Dermis blood vessel endothelial cell (primary cell): Measurements from ENCODE around the gene DCLK1. TPM values are rescaled to one million over a fixed set of nuclear protein-coding genes. Genes with fewer than 3 reads are reported as not detected.
"Not testable (repeated sequence)": the region's sequence is repeated elsewhere in the genome, so short reads cannot be mapped to it uniquely, and the experiment has no call there.

ENCODE experiments used
- DNase-seq: peaks from one replicate; pipeline ENCODE4 v3.0.0; 2010
- total RNA-seq: library from RNA; depleted of rRNA; stranded (reverse); fragments of >200 nt; gene quantifications from 2 replicates; pipeline ENCODE4 v1.2.3, GENCODE V29; 2014

DCLK1 gene
- total RNA-seq, 1 donor from 2014 or later: 38.1 TPM

DNA sequence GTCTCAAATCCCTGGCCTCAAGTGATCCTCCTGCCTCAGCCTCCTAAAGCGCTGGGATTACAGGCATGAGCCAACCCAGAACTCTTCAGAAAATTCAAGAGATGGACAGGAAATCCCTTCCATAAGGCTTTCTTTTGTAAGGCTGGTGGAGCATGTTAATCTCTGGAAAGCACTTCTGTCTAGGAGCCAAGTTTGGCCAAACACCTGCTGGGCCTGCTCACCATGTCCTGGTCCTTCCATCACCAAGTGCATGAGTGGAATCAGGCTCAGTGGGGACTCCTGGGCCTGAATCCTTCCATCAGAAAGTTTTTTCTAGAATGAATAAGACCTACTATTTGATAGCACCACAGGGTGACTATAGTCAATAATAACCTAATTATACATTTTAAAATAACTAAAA is 148.0 kb downstream of the DCLK1 start:
- DNase-seq: no peak

DNA sequence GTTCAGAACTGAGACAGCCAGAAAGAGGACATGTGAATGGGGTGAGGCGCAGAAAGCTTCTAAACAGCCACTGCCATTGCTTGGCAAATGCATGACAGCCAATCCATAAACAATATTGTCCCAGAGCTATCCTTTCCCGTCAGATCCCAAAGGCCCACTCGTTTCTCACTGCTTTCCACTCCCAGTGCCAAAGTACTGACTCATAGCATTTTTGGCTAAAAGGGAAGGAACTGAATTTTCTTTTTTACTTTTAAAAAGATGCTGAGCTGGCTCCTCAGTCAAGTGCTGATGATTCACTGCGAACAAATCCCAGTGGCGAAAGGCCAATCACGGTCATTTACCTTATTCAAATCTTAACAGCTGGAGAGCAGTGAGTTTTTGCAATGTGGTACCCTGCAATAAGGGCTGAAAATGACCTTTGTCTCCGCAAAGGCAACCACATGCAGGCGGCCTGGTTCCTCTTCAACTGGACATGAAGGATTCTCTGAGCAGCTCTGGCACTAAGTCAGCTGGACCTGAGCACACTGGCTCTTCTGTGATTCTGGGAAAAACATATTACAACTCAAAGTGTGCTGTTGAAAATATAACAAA is 151.7 kb downstream of the DCLK1 start:
- peak; percentile 34 for DNase-seq

DNA sequence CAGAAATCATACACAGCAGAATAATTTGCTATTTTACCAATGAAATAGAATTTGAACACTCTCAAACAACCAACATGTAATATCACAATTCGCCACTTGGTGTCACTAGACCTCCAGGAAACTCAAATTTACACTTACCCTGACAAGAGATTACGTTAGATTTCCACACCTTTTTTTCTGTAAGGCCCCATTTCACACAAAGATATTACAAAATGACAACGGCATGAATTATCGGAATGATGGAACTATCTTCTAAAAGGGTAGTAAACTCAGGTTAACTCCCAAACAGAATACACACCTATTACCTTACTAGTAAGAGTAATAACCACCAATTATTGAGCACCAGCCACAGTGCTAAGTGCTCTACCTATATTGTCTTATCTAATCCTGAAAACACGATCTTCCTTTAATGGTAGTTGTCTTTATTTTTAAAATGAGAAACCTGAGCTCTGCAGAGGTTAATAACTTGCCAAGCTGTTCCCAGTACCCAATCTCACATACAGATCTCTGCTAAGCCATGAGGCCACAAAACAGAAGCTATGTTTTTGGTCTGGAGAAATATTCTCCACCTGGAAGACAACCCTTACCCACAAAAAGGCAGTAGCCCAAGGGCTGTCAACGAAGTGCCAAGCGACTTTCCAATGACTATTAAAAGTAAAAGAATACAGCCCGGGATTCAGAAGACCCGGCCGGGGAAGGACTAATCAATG is 152.4 kb downstream of the DCLK1 start:
- peak; percentile 81 for DNase-seq

DNA sequence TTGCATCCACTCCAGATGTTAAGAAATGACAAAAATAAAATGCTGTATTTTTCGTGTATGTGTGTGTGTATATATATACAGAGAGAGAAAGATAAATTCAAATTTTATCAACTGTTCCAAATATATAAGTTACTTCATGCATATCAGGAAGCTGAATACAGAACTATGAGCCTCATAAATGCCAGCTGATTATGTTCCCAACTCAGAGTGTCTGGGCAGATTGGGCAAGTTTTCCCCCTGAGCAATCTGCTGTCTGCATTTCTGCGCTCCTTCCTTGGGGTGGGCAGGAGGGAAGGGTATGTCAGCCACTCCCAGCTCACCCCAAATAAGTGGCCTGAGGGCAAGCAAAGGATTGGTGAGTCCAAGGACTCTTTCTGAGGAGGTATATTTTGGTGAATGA is 154.1 kb downstream of the DCLK1 start:
- no peak for DNase-seq

DNA sequence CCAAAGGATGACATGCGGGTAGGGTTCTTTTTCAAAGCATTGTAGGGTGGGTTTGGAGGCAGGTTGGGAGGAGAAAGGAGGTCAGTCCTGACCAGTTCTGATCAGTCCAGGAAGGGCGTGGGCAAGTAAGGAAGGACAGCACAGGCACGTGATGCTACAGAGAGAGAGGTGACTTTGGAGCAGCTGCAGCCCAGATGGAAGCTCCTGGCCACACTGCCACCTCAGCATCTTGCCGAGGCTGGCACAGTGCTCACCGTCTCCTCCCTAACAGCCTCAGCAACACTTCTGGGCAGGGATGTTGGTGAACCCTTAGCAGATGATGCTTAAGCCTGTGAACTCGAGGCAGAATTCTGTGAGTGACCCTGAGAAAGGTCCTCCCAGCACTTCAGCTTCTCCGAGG is 155.1 kb downstream of the DCLK1 start:
- DNase-seq: no peak

DNA sequence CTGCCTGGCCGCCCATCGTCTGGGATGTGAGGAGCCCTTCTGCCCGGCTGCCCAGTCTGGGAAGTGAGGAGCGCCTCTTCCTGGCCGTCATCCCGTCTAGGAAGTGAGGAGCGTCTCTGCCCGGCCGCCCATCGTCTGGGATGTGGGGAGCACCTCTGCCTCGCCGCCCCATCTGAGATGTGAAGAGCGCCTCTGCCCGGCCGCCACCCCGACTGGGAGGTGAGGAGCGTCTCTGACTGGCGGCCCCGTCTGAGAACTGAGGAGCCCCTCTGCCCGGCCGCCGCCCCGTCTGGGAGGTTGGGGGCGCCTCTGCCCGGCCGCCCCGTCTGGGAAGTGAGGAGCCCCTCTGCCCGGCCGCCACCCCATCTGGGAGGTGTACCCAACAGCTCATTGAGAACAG is 164.2 kb downstream of the DCLK1 start:
- DNase-seq: not testable (repeated sequence)

DNA sequence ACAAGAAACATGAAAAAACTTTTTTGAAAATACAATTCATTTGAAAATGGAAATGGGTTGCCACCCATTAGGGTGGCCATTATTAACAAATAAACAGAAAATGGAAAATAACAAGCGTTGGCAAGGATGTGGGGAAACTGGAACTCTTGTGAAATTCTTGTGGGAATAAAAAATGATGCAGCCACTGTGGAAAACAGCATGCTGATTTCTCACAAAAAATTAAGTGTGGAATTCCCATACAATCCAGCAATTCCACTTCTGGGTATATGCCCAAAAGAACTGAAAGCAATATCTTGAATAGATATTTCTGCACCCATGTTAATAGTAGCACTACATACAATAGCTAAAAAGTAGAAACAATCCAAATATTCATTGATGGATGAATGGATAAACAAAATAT is 165.2 kb downstream of the DCLK1 start:
- no peak for DNase-seq

DNA sequence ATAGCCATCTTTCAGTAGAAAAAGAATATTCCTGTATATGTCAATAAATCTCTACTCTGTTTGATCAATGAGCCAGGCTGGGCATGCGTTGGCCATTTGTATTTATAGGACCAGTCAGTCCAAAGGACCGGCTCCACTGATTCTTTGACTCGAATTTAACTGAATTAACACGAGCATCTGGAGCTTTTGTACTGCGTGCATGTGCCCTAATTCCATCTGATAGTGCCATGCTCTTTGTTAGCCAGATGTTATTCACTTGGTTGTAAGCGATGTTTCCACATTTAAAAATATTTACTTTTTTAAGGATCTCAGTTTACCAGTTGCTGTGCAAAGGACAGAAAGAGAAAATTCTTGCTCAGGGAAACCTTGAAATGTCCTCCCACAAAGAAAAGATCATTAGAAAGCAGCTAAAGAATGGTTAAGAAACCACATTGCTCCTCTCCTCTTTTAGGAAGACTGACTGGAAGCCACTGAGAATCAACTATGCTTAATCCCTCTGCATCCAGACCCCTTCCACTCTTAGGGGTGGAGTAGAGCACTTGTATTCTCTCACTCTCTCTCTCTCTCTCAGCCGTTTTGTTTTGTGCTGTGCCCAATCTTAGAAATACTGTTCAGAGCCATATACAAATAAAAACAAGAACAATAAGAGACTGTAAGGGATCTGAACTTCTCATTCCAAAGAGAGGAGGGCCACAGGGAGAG is 165.8 kb downstream of the DCLK1 start:
- no peak for DNase-seq

DNA sequence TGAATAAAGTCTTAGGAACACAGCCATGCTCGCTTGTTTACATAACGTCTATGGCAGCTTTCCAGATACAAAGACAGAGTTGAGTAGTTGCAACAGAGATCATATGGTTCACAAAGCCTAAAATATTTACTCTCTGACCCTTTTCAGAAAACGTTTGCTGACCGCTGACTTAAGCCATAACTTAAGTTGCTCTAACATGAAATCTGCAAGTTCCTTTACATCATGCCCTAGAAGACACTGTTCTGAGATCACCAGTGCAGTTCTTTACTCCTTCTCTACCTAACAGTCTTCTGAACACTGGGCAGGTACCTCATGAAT is 166.4 kb downstream of the DCLK1 start:
- DNase-seq: peak; percentile 7

DNA sequence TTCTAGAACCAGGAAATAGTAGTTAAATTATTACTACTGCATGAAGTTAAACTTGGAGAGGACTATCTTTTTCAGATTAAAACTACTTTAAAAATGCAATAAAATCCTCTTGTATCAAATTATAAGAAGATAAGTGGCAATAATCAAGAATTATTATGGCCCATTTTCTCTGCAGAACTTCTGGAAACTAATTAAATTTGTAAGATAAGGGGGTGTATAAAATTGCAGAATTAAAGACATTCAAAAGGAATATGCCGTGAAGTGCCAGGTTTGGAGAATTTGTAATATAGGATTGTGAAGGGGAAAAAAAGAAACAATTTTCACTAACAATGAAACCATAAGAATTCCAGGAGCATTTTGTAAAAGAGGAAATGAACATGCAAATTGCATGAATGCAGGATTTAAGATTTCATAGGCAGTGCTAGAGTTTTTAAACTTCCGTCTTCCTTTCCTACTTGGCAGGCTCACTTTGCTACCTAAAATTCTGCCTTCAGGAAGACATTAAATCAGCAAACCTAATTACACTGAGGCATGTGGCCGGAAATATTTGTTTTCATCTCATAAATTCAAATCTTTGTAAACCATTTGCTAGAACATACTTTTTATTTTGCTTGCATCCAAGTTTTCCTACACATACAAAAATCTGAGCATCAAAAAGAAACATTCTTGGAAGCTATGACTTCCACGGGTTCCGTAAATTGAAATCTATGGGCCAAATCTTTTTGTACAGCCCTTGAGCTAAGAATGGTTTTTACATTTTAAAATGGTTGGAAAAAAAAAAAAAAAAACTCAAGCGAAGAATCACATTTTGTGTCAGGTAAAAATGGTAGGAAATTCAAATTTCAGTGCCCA is 166.9 kb downstream of the DCLK1 start:
- peak; percentile 20 for DNase-seq

DNA sequence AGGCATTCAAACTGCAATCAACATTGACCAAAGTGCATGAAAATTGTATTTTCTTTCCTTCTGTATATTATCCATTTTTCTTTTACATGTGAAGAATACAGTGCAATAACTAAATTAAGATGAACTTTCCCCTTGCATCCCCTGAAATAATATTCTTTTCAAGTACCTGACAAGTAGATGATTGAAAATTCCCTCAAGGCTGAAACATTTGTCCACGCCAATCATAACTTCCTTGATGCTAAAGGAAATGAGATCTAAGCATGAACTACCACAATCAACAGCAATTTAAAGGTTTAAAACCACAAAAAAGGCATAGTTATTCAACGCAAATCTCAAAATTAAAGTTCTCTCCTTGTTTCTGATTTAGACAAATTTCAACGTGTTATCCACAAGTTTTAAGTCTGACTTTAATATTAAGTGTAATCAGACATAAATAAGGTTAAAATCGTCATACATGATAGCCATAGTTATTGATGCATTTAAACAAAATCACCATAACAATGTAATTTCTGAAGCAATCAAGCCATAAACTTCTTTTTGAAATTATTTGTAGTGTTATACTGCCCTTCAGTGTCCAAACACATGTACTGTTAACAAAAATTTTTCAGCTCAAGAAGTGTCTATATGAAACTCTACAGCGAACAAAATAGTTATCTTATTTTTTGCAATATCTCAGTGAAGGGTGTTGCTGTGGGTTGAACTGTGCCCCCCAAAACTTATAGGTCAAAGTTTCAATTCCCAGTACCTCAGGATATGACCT is 169.5 kb downstream of the DCLK1 start:
- DNase-seq: peak; percentile 25

DNA sequence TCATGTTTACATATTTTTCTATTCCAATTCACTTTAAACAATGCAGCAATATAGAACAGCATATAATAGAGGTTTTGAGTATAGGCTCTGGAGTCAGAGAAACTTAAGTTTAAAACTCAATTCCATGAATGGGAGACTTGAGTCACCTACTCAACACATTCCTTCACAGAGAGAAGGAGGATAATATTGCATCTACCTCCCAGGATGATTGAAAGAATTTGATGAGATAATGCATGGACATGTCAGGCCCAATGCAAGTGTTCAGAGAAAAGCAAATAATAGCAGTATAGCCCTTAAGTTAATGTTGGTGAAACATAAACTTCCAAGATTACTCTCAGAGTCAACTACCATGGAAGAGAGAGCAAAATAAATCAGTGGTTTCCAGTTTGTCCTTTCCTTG is 170.2 kb downstream of the DCLK1 start:
- no peak for DNase-seq

DNA sequence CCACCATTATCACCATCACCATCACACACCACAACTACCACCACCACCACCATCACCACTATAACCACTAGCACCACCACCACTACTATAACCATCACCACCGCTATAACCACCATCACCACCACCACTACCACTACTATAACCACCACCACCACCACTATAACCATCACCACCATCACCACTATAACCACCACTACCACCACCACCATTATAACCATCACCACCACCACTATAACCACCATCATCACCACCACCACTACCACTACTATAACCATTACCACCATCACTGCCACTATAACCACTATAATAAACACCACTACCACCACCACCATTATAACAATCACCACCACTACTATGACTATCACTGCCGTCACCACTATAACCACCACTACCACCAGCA is 173.2 kb downstream of the DCLK1 start:
- no peak for DNase-seq

DNA sequence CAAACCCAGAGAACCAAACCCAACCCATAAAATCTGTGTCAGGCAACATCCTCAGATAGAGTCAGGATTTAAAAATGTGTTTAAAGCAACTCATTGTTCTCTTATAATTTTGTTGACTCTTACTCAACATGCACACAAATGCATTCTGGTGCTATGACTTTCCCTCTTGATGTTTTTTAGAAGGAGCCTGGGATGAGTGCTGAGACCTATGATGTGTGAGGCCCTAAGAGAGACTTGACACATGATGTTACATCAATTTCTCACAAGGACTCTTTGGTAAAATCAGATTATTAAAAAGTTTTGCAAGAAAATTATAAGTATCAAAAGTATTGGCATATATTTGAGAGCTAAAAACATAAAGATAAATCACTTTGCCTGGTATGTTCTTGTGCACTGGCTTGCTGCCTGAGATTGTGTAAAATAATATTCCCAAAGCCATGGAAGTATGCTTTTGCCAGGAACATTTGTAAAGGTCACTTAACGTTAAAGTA is 173.9 kb downstream of the DCLK1 start:
- DNase-seq: no peak

DNA sequence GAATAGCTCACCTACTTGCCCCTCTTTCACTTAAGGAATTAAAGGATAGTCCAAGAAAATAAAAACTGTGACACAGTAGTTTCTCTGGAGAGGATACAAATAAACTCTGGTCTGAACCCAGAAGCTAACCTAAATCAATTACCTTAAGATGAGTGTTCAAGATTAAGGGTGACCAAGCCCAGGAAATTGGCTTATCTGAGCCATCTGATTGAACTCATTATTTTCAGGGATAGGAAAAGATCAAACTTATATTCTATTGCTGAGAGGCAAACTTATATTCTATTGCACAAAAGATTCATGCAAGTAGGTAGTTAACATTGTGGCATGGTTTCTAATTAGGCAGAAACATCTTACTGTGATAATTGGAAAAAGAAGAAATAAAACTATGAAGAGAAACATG is 175.1 kb downstream of the DCLK1 start:
- DNase-seq: no peak

DNA sequence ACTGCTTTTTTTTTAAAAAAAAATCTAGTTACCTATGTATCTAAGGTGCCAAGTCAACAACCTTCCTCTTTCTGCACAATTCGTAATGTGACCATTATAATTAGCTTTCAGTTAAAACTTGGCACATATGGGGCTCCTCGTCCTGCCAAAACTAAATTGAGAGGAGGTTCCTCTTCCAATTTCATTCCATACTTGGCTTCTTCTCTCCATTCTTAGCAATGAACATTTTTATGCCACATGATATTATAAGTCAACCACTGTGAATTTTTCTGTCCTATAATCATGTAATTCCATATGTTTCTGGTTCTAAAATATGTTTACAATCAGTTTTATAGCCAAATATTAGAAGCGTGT is 177.0 kb downstream of the DCLK1 start:
- DNase-seq: no peak

DNA sequence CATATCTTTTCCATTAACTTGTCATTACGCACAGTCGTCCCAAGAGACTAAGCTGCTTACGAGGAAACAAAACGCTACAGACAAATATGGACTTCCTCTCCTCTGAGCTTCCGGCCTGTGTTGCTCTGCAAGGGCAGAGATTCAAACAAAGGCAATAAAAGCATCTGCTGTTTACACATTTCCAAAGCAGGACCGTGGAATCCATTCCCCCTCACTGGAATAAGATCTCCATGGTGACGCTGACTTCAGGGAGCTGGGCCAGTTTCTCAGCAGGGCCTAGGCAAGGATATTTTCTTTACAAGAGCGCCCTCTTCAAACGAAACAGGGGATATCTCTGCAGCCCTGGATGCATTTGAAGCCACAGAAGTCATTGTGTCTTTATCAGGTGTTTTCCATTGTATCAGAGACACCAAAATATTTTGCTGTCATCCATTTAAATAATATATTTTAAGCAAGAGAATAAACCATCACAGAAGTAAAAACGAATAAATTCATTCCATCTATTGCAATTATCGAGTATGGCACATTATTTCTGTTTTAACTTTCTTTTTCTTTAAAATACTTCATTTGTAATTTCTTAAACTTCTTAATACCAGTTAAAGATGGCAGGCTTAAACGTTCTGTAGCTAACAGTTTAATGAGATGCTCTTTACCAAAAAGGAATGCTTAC is 177.5 kb downstream of the DCLK1 start:
- DNase-seq: peak; percentile 91

DNA sequence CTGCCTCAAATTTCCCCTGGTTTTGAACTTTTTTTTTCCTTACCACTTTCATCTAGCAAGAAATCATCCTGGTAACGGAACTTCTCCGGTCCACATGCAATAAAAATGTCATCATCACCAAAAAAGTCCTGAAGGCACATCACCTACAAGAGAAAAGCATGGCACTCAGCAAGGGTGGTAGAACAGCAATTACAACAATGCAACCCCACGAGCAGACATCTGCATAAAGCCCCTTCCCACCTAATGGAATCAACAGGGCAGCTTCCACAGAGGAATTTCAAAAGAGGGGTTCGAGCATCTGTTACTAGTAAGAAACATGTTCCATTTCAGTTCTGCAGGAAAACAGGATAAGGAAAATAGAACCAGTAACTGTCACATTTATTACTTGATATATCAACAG is 183.9 kb downstream of the DCLK1 start:
- DNase-seq: no peak

DNA sequence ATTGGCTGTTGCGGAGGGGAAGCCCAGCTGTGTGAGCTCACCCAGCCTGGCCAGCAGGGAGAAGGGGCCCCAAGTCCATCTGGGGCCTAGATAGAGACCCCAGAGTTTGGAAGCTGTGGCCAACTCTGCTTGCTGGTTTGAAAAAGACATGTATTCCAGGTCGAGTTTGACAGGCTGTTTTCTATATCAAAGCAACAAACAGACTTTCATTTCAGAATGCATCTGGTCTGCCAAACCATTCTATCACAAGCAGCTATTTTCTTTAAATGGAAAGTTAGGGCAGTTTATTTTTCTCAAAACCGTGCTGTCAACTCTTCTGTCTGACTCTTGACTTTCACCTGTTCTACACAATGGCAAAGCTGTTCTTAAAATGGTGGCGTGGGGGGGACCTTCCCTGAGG is 185.8 kb downstream of the DCLK1 start:
- DNase-seq: no peak

DNA sequence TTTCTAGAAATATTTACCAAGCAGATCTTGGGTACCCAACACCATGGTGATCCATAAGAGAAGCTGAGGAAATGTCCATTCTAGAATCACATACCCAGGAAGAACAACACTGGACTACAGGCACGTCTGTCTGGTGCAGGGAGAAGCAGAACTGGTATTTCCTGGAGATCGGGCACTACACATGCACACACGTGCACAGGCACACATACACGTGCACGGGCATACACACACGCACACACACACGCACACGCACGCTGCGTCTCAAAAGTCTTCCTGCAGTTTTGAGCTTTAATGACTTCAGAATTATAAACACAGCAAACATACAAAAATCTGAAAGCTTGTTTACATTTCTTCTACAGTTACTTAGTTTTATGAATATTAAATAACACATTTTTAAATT is 189.8 kb downstream of the DCLK1 start:
- DNase-seq: no peak

DNA sequence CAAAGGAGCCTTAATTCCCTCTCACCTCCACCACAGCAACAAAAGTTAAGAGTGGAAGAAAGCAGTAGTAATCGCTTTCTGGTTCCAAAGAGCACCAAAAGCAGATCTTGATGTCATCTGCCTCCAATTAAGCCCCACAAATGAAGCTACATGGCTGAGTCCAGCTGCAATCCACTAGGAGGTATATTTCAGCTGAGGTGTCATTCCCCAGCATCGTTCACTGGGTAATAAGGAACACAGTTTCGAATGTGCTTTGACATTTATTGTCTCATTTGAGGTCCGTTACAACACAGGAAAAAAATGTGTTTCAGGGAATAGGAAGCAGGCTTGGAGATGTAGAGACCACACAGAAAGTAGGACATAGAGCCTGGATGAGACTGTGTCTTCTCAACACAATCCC is 190.4 kb downstream of the DCLK1 start:
- DNase-seq: no peak
